Ishikawa (cell line): ENCODE results near the gene NCEH1.

Source experiments
- CEBPB ChIP-seq: IDR thresholded peaks from 2 replicates; pipeline ENCODE4 v1.6.1; 2012
- CREB1 ChIP-seq: IDR thresholded peaks from 2 replicates; pipeline ENCODE4 v1.6.1; 2012; ENCODE audit warnings: low read depth
- EP300 ChIP-seq: IDR thresholded peaks from 2 replicates; pipeline ENCODE4 v1.6.1; 2012; ENCODE audit warnings: borderline replicate concordance
- FOXM1 ChIP-seq: IDR thresholded peaks from 2 replicates; pipeline ENCODE4 v1.6.1; 2012; ENCODE audit warnings: low read depth, borderline replicate concordance
- MAX ChIP-seq: IDR thresholded peaks from 2 replicates; pipeline ENCODE4 v1.6.1; 2012
- NFIC ChIP-seq: IDR thresholded peaks from 2 replicates; pipeline ENCODE4 v1.6.1; 2012
- RAD21 ChIP-seq: IDR thresholded peaks from 2 replicates; pipeline ENCODE4 v1.6.1; 2012; ENCODE audit warnings: low read depth
- REST ChIP-seq: IDR thresholded peaks from 2 replicates; pipeline ENCODE4 v1.6.1; 2012; ENCODE audit warnings: low read depth, mild to moderate bottlenecking
- TAF1 ChIP-seq: IDR thresholded peaks from 2 replicates; pipeline ENCODE4 v1.6.1; 2012; ENCODE audit warnings: low read depth, mild to moderate bottlenecking
- TCF12 ChIP-seq: IDR thresholded peaks from 2 replicates; pipeline ENCODE4 v1.6.1; 2012; ENCODE audit warnings: low read depth
- TEAD4 ChIP-seq: IDR thresholded peaks from 2 replicates; pipeline ENCODE4 v1.6.1; 2012
- YY1 ChIP-seq: IDR thresholded peaks from 2 replicates; pipeline ENCODE4 v1.6.1; 2012; ENCODE audit warnings: low read depth
- ZBTB7A ChIP-seq: IDR thresholded peaks from 2 replicates; pipeline ENCODE4 v1.6.1; 2012; ENCODE audit warnings: low read depth

- TF ChIP-seq YY1 (no peak), ZBTB7A (no peak), TCF12 (no peak), TEAD4 (no peak), FOXM1 (no peak), MAX (no peak), EP300 (no peak), CREB1 (no peak), RAD21 (no peak), TAF1 (no peak), CEBPB (no peak), NFIC (no peak), REST (no peak)
These were observed 23.4 kb downstream of the NCEH1 start for GRCh38 chr3:172687501-172687900.
